HT-29 (cell line): Measurements from ENCODE around the gene ANKRD6. TPM values are rescaled to one million over a fixed set of nuclear protein-coding genes. Genes with fewer than 3 reads are reported as not detected.
A peak's percentile ranks its signal among the peaks of the same experiment; 100 is the strongest.

Experiments used
- DNase-seq: peaks from one replicate; pipeline ENCODE4 v3.0.0-alpha.2; 2015; ENCODE audit warnings: low spot score
- total RNA-seq: library from RNA; depleted of rRNA; stranded (reverse); fragments of >200 nt; shearing (Covaris generic); gene quantifications from 2 replicates; pipeline ENCODE4 v1.2.3, GENCODE V29; 2014

ANKRD6 gene
- total RNA-seq, 1 experiment from 2014 or later: not detected

- no peak for DNase-seq
Observed at GRCh38 chr6:89413006-89413400, 19.9 kb upstream of the ANKRD6 start.

GRCh38 chr6:89414215-89414614, 18.7 kb upstream of the ANKRD6 start:
- DNase-seq: no peak

DNA sequence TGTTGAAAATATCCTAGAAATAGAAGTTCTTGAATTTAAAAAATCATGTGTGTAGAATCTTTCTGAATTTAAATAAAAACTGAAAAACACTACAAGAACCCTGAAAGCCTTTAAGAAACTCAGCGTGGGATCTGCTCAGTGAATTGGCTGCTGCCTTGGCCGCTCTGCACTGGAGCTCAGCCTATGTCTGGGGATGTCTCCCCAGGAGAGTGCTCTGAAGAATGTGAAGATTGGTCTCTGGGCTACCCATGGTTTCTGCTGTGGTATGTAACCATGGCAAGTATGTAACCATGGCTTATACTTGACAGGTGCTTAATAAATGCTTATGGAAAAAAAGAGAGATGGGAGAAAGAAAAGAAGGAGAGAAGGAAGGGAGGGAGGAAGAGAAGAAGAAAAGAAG, 17.8 kb upstream of the ANKRD6 start:
- no peak for DNase-seq

DNA sequence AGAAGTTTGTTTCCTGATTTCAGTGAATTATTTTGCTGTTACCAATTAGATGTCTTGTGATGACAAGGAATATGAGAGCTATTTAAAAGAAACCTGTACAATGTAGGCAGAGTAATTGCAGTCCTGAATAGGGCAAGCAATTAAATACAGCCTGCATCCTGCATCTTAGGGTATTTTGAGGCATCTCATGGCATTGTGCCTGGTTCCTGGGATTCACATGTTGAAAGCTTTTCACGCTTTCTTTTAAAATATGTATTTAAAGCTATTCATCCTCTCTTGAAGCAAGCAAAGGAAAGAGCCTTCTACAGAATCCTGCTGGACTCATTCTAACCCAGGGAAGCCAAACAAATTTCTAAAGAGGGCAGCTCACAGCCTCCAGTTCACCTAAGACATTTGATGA, 16.2 kb upstream of the ANKRD6 start:
- no peak for DNase-seq

GRCh38 chr6:89430201-89430962, 2.6 kb upstream of the ANKRD6 start:
- DNase-seq: no peak

DNA sequence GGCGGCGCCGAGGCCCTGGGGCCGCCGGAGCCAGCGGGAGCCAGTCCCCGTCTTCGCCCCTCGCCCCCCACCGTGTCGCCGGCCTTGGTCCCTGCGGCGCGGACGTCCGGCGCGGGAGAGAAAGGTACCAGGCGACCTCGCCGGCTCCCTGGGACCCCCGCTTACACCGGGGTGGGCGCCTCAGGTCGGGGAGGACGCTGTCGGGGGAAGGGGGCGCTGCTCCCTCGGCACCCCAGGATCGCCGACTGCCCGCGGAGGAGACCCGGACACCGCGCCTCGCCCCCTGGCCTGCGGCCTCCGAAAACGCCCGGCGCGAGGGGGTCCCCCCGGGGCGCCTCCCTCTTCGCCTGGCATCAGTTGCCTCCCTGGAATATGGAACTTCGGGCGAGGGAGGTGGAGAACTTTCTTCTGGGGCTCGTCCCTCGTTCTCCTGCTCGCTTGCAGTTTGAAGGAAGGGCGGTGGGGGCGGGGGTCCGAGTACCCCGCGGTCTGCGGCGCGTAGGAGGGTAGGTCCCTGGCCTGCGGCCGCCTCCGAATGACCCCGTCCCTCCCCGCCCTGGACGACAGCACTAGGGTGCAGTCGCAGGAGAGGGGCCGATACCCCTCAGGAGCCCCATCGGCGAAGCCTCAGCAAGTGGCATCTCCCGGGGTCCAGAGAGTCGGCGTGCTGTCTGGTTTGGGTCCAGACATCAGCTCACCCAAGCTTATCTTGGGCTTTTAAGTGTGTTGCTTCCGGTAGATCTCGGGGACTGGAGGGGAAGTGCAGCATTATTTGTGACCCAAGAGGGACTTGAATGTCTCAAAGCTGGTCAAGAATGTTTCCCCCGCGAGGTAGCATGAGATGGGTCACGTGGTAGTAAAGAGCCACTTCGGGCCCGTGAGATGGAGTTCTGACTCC, 549 bp downstream of the ANKRD6 start:
- DNase-seq: no peak

- DNase-seq: no peak
Observed at GRCh38 chr6:89434150-89434499, 1.2 kb downstream of the ANKRD6 start.

DNA sequence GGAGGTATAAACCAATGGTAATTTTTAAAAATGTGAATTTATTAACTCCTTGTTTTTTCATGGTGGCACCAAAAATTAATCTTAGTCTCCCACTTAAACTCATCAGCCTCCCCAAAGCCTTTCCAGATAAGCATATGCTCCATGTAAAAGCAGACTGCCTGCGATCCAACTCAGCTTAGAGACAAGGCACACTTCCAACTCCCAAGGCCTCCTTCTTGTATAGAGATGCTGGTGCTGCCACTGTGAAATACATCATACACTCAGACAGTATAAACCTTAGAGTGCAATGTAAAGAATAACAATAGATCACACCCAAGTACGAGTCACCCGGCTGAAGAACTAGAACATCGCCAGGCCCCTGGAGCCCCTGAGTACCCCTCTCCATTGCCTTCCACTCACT, 2.0 kb downstream of the ANKRD6 start:
- no peak for DNase-seq

DNA sequence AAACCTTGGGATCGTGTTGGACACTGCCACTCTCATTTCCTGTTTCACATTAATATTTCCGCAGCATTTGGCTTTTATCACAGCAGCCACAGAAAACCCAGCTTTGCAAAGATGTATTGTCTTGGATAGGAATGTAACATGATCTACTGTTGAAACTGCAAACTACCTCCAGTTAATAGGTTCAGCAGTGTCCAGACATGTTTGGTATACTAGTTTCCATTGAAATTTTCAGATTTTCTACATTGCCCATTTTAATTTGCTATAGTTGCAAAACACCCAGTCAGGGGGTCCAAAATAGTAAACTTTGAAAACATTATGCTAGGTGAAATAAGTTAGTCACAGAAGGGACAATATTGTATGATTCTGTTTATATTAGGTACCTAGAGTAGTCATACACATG, 3.3 kb downstream of the ANKRD6 start:
- no peak for DNase-seq

DNA sequence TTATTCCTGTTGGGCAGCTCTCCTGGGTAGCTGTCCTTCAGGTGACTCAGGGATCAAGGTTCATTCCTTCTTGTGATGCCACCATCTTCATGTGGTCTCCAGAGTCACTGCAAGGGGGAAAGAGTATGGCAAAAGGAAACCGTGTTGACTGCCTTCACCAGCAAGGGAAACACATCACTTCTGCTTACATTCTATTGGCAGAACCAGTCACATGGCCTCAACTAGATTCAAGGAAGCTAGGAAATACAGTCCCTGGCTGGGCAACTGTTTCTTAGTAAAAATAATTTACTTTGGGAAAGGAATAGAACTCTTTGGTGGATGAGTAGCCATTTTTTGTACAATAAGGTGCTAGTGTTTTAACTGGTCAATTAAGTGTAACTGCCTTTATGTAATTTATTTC, 5.3 kb downstream of the ANKRD6 start:
- peak; percentile 9 for DNase-seq

GRCh38 chr6:89439014-89439413, 6.1 kb downstream of the ANKRD6 start:
- DNase-seq: no peak

DNA sequence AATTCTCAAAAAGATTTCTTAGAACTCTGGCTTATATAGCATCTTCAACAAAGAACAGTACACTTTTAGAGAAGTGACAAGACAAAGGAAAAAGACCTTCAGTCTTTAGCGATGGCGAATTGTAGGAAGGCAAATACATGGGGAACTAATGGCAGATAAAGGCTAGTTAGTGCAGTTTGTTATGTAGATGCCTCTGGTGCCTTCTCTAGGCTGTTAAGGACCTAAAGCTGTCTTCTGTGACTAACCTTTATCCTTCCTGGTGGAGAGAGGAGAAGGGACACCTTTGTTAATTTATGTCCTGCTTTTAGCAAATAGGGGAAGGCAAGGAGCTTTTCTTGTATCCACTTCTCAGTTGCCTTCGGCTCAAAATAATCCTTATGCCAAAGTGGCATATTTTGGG, 7.2 kb downstream of the ANKRD6 start:
- DNase-seq: no peak

- DNase-seq: no peak
Observed at GRCh38 chr6:89443658-89444057, 10.7 kb downstream of the ANKRD6 start.

DNA sequence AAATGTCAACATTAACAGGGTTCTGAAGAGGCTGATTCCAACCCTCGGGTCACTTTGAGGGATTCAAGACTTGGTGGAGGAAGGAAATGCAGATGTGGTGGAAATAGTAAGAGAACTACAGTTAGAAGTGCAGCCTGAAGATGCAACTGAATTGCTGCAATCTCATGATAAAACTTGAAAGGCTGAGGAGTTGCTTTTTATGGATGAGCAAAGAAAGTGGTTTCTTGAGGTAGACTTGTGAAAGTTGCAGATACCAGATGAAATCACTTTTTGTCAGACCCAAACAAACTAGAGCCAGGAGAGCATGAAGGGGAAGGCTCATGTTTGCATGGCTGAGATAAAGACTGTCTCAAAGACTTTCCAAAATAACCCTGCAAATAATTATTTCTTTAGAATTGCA, 16.2 kb downstream of the ANKRD6 start:
- no peak for DNase-seq

GRCh38 chr6:89452281-89452680, 19.3 kb downstream of the ANKRD6 start:
- no peak for DNase-seq

DNA sequence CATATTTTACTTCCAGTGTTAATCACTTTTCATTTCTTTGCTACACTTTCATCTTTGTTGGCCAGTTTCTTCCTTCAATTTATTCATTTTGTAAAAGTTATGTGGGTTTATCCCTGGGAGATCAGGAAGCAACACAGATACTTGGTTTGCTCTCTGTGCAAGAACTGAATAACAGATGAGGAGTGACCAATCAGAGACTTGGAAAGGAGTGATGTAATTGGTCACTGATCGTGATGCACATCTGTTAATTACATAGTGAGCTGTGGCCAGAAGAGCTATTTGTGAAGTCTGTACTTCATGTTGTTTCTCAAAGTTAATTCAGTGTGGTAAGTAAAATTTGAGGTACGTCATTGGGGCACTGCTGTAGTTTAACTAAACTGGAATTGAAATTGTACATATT, 21.3 kb downstream of the ANKRD6 start:
- DNase-seq: no peak

DNA sequence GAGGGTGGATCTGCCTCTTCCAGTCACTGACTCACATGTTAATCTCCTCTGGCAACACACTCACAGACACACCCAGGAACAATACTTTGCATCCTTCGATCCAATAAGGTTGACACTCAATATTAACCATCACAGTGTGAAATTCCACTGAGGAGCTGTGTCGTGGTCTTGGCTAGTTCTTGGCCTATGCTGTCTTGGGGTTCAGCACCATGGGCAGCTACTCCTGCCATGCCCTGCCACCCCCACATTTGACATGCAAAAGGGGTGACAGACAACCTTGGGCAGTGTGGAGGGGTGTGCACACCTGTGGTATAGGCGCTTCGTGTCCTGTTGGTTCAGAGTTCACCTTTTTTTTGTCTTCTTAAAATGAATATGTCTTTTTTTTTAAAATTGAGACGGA, 25.8 kb downstream of the ANKRD6 start:
- DNase-seq: no peak

DNA sequence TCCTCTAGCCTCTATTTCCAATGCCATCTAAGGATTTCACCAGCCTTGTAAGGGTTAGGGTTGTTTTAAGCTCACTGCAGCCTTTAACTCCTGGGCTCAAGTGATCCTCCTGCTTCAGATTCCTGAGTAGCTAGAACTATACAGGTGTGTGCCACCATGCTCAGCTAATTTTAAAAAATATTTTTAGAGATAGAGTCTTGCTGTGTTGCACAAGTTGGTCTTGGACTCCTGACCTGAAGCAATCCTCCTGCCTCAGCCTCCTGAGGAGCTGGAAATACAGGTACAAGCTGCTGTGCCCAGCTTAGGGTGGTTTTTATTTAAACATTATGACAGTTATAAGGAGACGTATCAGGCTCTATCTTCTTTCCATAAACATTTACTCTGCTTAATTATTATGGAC, 26.5 kb downstream of the ANKRD6 start:
- DNase-seq: no peak

DNA sequence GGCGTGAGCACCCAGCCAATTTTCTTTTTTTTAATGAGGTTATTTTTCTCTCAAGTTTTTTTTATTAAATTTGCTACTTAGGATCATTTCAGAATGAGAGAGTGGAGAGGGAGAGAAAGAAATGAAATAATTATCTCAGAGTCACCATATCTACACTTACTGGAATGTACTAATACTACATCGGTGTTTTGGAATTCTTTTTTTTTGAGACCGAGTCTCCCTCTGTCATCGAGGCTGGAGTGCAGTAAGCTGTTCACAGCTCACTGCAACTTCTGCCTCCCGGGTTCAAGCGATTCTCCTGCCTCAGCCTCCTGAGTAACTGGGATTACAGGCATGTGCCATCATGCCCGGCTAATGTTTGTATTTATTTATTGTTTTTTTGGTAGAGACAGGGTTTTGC, 27.8 kb downstream of the ANKRD6 start:
- no peak for DNase-seq

DNA sequence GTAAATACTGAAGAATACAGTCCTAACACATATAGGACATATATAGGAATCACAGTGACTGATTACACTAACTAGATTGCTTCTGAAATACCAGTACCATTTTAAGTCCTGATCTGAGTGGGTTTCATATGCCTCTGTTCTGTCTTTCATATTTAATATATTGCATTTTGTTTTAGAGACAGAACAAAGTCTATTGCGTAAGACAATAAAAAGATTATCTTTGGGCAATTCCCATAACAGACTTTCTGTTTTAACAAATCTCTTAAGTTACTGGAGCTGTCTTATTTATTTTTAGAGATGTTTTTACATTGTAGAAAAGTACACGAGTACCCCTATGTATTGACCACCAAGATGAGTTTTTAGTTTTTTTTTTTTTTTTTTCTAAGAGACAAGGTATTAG, 29.6 kb downstream of the ANKRD6 start:
- no peak for DNase-seq

DNA sequence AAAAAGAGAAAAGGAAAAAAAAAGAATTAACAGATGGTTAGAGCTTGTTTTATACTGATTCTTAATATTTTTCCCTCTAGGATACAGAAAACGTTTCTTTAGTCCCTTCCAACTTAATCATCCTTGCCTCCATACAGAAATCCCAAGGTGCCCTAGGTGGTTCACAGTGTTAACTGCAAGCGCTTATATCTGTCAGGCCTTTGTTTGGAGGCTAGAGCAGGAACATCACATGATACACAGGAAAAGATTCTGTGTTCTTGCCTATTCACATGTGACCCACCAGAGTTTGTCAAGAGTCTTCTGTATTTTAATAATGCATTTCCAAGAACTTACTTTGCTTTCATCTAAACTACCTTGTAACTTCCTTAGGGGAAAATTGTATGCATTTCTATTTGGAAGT, 31.3 kb downstream of the ANKRD6 start:
- no peak for DNase-seq

GRCh38 chr6:89467437-89467836, 34.5 kb downstream of the ANKRD6 start:
- no peak for DNase-seq

GRCh38 chr6:89468998-89469397, 36.0 kb downstream of the ANKRD6 start:
- DNase-seq: no peak
